ENCODE measurements around the gene NTM.
"Not testable (repeated sequence)": the region's sequence is repeated elsewhere in the genome, so short reads cannot be mapped to it uniquely, and the experiment has no call there.

Gene NTM

GRCh38 chr11:131370090-131370751 is at the start of gene NTM:
TSS of gene NTM (plus strand) at chr11:131370615.
- H3K4me1 ChIP-seq (ENCODE audit: control insufficient read depth, insufficient read depth, low read length), result peaks cover 19% of the 10 kb centered on the region

GRCh38 chr11:131324921-131325570 is 45.4 kb upstream of the NTM start:
- H3K4me3 ChIP-seq (ENCODE audit: low read depth, low read length), result no peak overlapping the region
- no peaks in the 10 kb centered on the region for H3K36me3 ChIP-seq (ENCODE audit: control insufficient read depth, insufficient read depth, low read length)
- H3K27me3 ChIP-seq (ENCODE audit: control insufficient read depth, insufficient read depth, low read length), result no peaks in the 10 kb centered on the region
- H3K4me1 ChIP-seq (ENCODE audit: control insufficient read depth, insufficient read depth, low read length), result no peaks in the 10 kb centered on the region
- no peak overlapping the region for H3K9ac ChIP-seq (ENCODE audit: low read depth, low read length)
- H3K9me3 ChIP-seq (ENCODE audit: control insufficient read depth, insufficient read depth, low read length), result no peaks in the 10 kb centered on the region

More at GRCh38 chr11:131370090-131370751, at the start of gene NTM:
- H3K9ac ChIP-seq (ENCODE audit: low read depth, low read length), result no peak within 1 kb of the TSS
- no peaks in the 10 kb centered on the region for H3K9me3 ChIP-seq (ENCODE audit: control insufficient read depth, insufficient read depth, low read length)
- peaks cover 13% of the 10 kb centered on the region for H3K27me3 ChIP-seq (ENCODE audit: control insufficient read depth, insufficient read depth, low read length)
- H3K4me3 ChIP-seq (ENCODE audit: low read depth, low read length), result no peak within 1 kb of the TSS
- H3K36me3 ChIP-seq (ENCODE audit: control insufficient read depth, insufficient read depth, low read length), result no peaks in the 10 kb centered on the region

GRCh38 chr11:131326829-131327228 is 43.6 kb upstream of the NTM start:
- H3K4me1 ChIP-seq (ENCODE audit: control insufficient read depth, insufficient read depth, low read length), result no peaks in the 10 kb centered on the region
- H3K4me3 ChIP-seq (ENCODE audit: low read depth, low read length), result no peak overlapping the region

GRCh38 chr11:131327421-131327820 is 43.0 kb upstream of the NTM start:
- Histone ChIP-seq H3K27me3 (ENCODE audit: control insufficient read depth, insufficient read depth, low read length) (no peaks in the 10 kb centered on the region), H3K9ac (ENCODE audit: low read depth, low read length) (no peak overlapping the region)

More at GRCh38 chr11:131326829-131327228, 43.6 kb upstream of the NTM start:
- Histone ChIP-seq H3K9ac (ENCODE audit: low read depth, low read length) (no peak overlapping the region), H3K36me3 (ENCODE audit: control insufficient read depth, insufficient read depth, low read length) (no peaks in the 10 kb centered on the region), H3K9me3 (ENCODE audit: control insufficient read depth, insufficient read depth, low read length) (no peaks in the 10 kb centered on the region), H3K27me3 (ENCODE audit: control insufficient read depth, insufficient read depth, low read length) (no peaks in the 10 kb centered on the region)

GRCh38 chr11:131328843-131329242 is 41.6 kb upstream of the NTM start:
- no peaks in the 10 kb centered on the region for H3K27me3 ChIP-seq (ENCODE audit: control insufficient read depth, insufficient read depth, low read length)
- H3K9ac ChIP-seq (ENCODE audit: low read depth, low read length), result no peak overlapping the region
- no peaks in the 10 kb centered on the region for H3K4me1 ChIP-seq (ENCODE audit: control insufficient read depth, insufficient read depth, low read length)
- H3K36me3 ChIP-seq (ENCODE audit: control insufficient read depth, insufficient read depth, low read length), result no peaks in the 10 kb centered on the region
- H3K4me3 ChIP-seq (ENCODE audit: low read depth, low read length), result no peak overlapping the region
- H3K9me3 ChIP-seq (ENCODE audit: control insufficient read depth, insufficient read depth, low read length), result no peaks in the 10 kb centered on the region

More at GRCh38 chr11:131327421-131327820, 43.0 kb upstream of the NTM start:
- no peak overlapping the region for H3K4me3 ChIP-seq (ENCODE audit: low read depth, low read length)
- no peaks in the 10 kb centered on the region for H3K36me3 ChIP-seq (ENCODE audit: control insufficient read depth, insufficient read depth, low read length)
- no peaks in the 10 kb centered on the region for H3K9me3 ChIP-seq (ENCODE audit: control insufficient read depth, insufficient read depth, low read length)
- H3K4me1 ChIP-seq (ENCODE audit: control insufficient read depth, insufficient read depth, low read length), result no peaks in the 10 kb centered on the region

- Histone ChIP-seq H3K4me1 (ENCODE audit: control insufficient read depth, insufficient read depth, low read length) (no peaks in the 10 kb centered on the region), H3K9ac (ENCODE audit: low read depth, low read length) (no peak overlapping the region), H3K36me3 (ENCODE audit: control insufficient read depth, insufficient read depth, low read length) (no peaks in the 10 kb centered on the region), H3K9me3 (ENCODE audit: control insufficient read depth, insufficient read depth, low read length) (no peaks in the 10 kb centered on the region), H3K4me3 (ENCODE audit: low read depth, low read length) (no peak overlapping the region), H3K27me3 (ENCODE audit: control insufficient read depth, insufficient read depth, low read length) (no peaks in the 10 kb centered on the region)
Observed at GRCh38 chr11:131331010-131331409, 39.4 kb upstream of the NTM start.

GRCh38 chr11:131331546-131331945 is 38.9 kb upstream of the NTM start:
- H3K27me3 ChIP-seq (ENCODE audit: control insufficient read depth, insufficient read depth, low read length), result no peaks in the 10 kb centered on the region
- H3K4me1 ChIP-seq (ENCODE audit: control insufficient read depth, insufficient read depth, low read length), result no peaks in the 10 kb centered on the region
- no peak overlapping the region for H3K9ac ChIP-seq (ENCODE audit: low read depth, low read length)
- H3K4me3 ChIP-seq (ENCODE audit: low read depth, low read length), result no peak overlapping the region
- H3K36me3 ChIP-seq (ENCODE audit: control insufficient read depth, insufficient read depth, low read length), result no peaks in the 10 kb centered on the region
- no peaks in the 10 kb centered on the region for H3K9me3 ChIP-seq (ENCODE audit: control insufficient read depth, insufficient read depth, low read length)

- Histone ChIP-seq H3K27me3 (ENCODE audit: control insufficient read depth, insufficient read depth, low read length) (no peaks in the 10 kb centered on the region), H3K36me3 (ENCODE audit: control insufficient read depth, insufficient read depth, low read length) (no peaks in the 10 kb centered on the region), H3K9ac (ENCODE audit: low read depth, low read length) (no peak overlapping the region), H3K4me3 (ENCODE audit: low read depth, low read length) (no peak overlapping the region), H3K4me1 (ENCODE audit: control insufficient read depth, insufficient read depth, low read length) (no peaks in the 10 kb centered on the region), H3K9me3 (ENCODE audit: control insufficient read depth, insufficient read depth, low read length) (no peaks in the 10 kb centered on the region)
Observed at GRCh38 chr11:131334601-131335000, 35.8 kb upstream of the NTM start.

- not testable (repeated sequence) for H3K27me3 ChIP-seq (ENCODE audit: control insufficient read depth, insufficient read depth, low read length); H3K36me3 ChIP-seq (ENCODE audit: control insufficient read depth, insufficient read depth, low read length); H3K9me3 ChIP-seq (ENCODE audit: control insufficient read depth, insufficient read depth, low read length); H3K9ac ChIP-seq (ENCODE audit: low read depth, low read length); H3K4me3 ChIP-seq (ENCODE audit: low read depth, low read length); H3K4me1 ChIP-seq (ENCODE audit: control insufficient read depth, insufficient read depth, low read length)
Observed at GRCh38 chr11:131341900-131342299, 28.5 kb upstream of the NTM start.

GRCh38 chr11:131342442-131342841 is 28.0 kb upstream of the NTM start:
- not testable (repeated sequence) for H3K9ac ChIP-seq (ENCODE audit: low read depth, low read length); H3K9me3 ChIP-seq (ENCODE audit: control insufficient read depth, insufficient read depth, low read length); H3K36me3 ChIP-seq (ENCODE audit: control insufficient read depth, insufficient read depth, low read length); H3K4me3 ChIP-seq (ENCODE audit: low read depth, low read length); H3K27me3 ChIP-seq (ENCODE audit: control insufficient read depth, insufficient read depth, low read length); H3K4me1 ChIP-seq (ENCODE audit: control insufficient read depth, insufficient read depth, low read length)

- H3K27me3 ChIP-seq (ENCODE audit: control insufficient read depth, insufficient read depth, low read length), result no peaks in the 10 kb centered on the region
Observed at GRCh38 chr11:131345406-131345805, 25.0 kb upstream of the NTM start.

GRCh38 chr11:131349368-131350086 is 20.9 kb upstream of the NTM start:
- H3K4me3 ChIP-seq (ENCODE audit: low read depth, low read length), result no peak overlapping the region
- H3K9ac ChIP-seq (ENCODE audit: low read depth, low read length), result no peak overlapping the region
- no peaks in the 10 kb centered on the region for H3K27me3 ChIP-seq (ENCODE audit: control insufficient read depth, insufficient read depth, low read length)
- H3K36me3 ChIP-seq (ENCODE audit: control insufficient read depth, insufficient read depth, low read length), result no peaks in the 10 kb centered on the region
- no peaks in the 10 kb centered on the region for H3K9me3 ChIP-seq (ENCODE audit: control insufficient read depth, insufficient read depth, low read length)
- peaks cover 7% of the 10 kb centered on the region for H3K4me1 ChIP-seq (ENCODE audit: control insufficient read depth, insufficient read depth, low read length)

More at GRCh38 chr11:131345406-131345805, 25.0 kb upstream of the NTM start:
- Histone ChIP-seq H3K4me3 (ENCODE audit: low read depth, low read length) (no peak overlapping the region), H3K9ac (ENCODE audit: low read depth, low read length) (no peak overlapping the region), H3K9me3 (ENCODE audit: control insufficient read depth, insufficient read depth, low read length) (no peaks in the 10 kb centered on the region), H3K36me3 (ENCODE audit: control insufficient read depth, insufficient read depth, low read length) (no peaks in the 10 kb centered on the region), H3K4me1 (ENCODE audit: control insufficient read depth, insufficient read depth, low read length) (no peaks in the 10 kb centered on the region)
